ENCODE measurements around the gene ZGLP1.

ZGLP1 gene

GRCh38 chr19:10279737-10280442 lies 29.7 kb downstream of the ZGLP1 start:
- no peak for DNase-seq (ENCODE audit: low read depth in 4 of 4, low spot score in 1 of 4)

GRCh38 chr19:10278935-10279334 lies 30.7 kb downstream of the ZGLP1 start:
- no peak for DNase-seq (ENCODE audit: low read depth in 4 of 4, low spot score in 1 of 4)

GRCh38 chr19:10277795-10278589 lies 31.6 kb downstream of the ZGLP1 start:
- no peak for DNase-seq (ENCODE audit: low read depth in 4 of 4, low spot score in 1 of 4)

DNA sequence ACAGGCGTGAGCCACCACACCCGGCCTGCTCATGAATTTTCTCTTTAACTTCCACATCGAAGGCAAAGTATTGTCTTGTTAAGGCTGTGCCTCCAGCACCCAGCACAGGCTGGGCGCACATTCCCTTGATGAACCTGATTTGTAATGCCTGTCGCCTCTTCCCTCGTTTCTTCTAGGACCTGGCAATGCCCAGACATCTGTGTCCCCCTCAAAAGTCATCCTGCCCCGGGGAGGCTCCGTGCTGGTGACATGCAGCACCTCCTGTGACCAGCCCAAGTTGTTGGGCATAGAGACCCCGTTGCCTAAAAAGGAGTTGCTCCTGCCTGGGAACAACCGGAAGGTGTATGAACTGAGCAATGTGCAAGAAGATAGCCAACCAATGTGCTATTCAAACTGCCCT lies 35.0 kb downstream of the ZGLP1 start:
- no peak for DNase-seq (ENCODE audit: low read depth in 4 of 4, low spot score in 1 of 4)

DNA sequence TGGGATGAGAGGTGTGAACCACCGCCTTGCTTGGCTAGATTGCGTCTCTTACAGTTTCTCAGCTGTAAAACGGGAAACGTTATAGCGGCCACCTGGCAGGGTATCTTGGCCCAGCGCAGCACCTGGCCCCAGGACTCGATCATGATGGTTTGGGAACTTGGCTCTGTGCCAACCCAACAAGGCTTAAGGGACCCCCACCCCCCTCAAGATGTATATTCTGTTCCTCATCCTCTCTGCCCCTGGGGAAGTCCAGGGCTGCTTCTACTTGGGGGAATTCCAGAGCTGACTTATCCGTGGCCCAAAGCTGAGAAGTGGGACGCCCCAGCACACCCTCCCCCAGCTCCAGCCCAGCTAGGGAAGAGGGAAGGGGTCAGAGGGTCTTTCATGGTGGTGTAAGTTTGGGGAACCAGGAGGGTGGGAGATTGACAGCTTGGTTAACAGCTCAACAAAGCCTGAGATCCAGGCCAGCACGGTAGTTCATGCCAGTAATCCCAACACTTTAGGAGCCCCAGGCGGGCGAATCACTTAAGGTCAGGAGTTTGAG lies 38.0 kb downstream of the ZGLP1 start:
- DNase-seq (ENCODE audit: low read depth in 4 of 4, low spot score in 1 of 4) = no peak

- DNase-seq (ENCODE audit: low read depth in 4 of 4, low spot score in 1 of 4) = peak in 2 of 4 experiments; percentile 51 to 62
Measured at GRCh38 chr19:10270616-10271394, 38.8 kb downstream of the ZGLP1 start, which contains the start of gene ICAM1. Gene ICAM1, plus strand, starts transcription at chr19:10271120. Its CDS starts 40 bp downstream, at chr19:10271160.

GRCh38 chr19:10270180-10270615 lies 39.4 kb downstream of the ZGLP1 start:
- DNase-seq (ENCODE audit: low read depth in 4 of 4, low spot score in 1 of 4) = peak in 1 of 4 experiments; percentile 73

- DNase-seq (ENCODE audit: low read depth in 4 of 4, low spot score in 1 of 4) = peak; percentile 70 to 86 (median 82)
Measured at GRCh38 chr19:10269333-10270179, 40.1 kb downstream of the ZGLP1 start.

DNA sequence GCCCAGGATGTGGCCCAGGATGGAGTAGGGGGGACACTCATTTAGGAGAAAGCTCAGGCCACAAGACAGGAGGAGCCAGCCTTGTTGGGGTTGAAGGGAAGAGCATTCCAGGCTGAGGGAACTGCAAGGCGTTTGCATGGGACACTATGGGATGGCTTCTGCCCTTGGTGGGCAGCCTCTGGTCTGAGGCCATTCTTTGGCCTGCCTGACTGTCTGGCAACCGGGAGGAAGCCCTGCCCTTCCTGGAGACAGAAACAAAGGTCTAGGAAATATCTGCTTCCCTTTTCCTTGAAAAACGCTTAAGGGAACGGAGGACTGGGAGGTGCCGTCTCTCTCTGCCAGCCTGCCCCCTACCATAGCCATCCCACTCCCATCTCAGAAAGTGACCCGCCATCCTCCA lies 41.5 kb downstream of the ZGLP1 start:
- no peak for DNase-seq (ENCODE audit: low read depth in 4 of 4, low spot score in 1 of 4)

- no peak for DNase-seq (ENCODE audit: low read depth in 4 of 4, low spot score in 1 of 4)
Measured at GRCh38 chr19:10266706-10267105, 42.9 kb downstream of the ZGLP1 start.

GRCh38 chr19:10262771-10263170 lies 46.8 kb downstream of the ZGLP1 start:
- DNase-seq (ENCODE audit: low read depth in 4 of 4, low spot score in 1 of 4) = no peak

- DNase-seq (ENCODE audit: low read depth in 4 of 4, low spot score in 1 of 4) = peak in 3 of 4 experiments; percentile 24 to 58 (median 40)
Measured at GRCh38 chr19:10260141-10260584, 49.5 kb downstream of the ZGLP1 start.

- DNase-seq (ENCODE audit: low read depth in 4 of 4, low spot score in 1 of 4) = peak; percentile 78 to 95 (median 86)
Measured at GRCh38 chr19:10259162-10259905, 50.3 kb downstream of the ZGLP1 start.

DNA sequence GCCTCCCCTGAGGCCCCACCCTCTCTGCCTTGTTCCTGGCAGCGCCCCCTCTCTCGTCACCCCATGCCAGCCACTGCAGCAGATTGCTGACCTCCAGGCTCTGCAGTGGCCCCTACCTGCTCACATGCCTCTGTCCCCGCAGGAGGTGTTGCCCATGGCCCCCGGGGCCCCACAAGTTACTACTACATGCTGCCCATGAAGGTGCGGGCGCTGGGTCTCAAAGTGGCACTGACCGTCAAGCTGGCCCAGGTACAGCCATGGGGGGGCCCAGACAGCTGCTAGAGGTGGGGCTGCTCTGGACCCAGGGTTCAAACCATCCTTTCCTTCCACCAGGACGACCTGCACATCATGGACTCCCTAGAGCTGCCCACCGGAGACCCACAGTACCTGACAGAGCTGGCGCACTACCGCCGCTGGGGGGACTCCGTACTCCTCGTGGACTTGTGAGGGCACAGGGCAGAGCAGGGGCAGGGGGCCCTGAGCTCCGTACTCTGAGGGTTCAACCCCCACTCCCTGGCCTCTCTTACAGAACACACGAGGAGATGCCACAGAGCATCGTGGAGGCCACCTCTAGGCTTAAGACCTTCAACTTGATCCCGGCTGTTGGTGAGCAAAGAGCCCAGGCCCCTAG lies 51.4 kb downstream of the ZGLP1 start:
- no peak for DNase-seq (ENCODE audit: low read depth in 4 of 4, low spot score in 1 of 4)

DNA sequence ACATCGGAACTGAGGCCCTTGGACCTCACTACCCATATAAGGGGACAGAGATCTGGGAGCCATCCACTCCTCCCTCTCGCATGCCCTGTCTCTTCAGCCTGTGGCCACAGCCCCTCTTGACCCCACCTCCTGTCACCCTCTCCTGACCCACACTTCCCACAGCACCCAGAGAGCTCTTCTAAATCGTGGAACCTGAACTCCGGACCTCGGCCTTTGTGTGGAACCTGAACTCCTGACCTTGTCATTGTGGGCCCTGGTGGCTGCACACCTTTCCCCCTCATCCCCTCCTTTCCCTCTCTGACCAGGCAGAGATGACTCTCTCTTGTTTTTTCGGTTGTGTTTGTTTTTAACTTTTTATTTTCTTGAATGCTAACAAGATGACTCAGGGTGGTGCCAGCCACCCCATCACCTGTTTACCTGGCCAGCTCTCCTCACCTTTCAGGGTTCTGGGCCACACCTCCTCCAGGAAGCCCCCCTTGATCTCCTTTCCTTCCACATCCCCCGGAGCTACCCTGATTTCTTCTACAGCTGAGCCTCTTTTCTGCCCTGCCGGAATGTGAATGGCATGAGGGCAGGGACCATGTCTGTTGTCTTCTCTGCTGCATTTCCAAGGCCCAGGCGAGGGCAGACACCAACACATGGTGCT lies 52.5 kb downstream of the ZGLP1 start:
- no peak for DNase-seq (ENCODE audit: low read depth in 4 of 4, low spot score in 1 of 4)

- no peak for DNase-seq (ENCODE audit: low read depth in 4 of 4, low spot score in 1 of 4)
Measured at GRCh38 chr19:10256551-10256950, 53.1 kb downstream of the ZGLP1 start.

- DNase-seq (ENCODE audit: low read depth in 4 of 4, low spot score in 1 of 4) = no peak
Measured at GRCh38 chr19:10255358-10255757, 54.3 kb downstream of the ZGLP1 start.

All from stimulated activated CD4-positive, alpha-beta T cell treated with anti-CD3 and anti-CD28 coated beads, Interleukin-1b, Interleukin-23, amount 100 ng/mL, for 24 hours (primary cell).